Activated T-helper 1 cell treated with Interleukin-2 at 50 U/mL for 16 hours (primary cell): Measurements from ENCODE around the gene AP1S1.

Experiments
- DNase-seq: peaks from one replicate; pipeline ENCODE4 v3.0.0-alpha.2; 2020; ENCODE audit warnings: low read depth

The AP1S1 gene

DNA sequence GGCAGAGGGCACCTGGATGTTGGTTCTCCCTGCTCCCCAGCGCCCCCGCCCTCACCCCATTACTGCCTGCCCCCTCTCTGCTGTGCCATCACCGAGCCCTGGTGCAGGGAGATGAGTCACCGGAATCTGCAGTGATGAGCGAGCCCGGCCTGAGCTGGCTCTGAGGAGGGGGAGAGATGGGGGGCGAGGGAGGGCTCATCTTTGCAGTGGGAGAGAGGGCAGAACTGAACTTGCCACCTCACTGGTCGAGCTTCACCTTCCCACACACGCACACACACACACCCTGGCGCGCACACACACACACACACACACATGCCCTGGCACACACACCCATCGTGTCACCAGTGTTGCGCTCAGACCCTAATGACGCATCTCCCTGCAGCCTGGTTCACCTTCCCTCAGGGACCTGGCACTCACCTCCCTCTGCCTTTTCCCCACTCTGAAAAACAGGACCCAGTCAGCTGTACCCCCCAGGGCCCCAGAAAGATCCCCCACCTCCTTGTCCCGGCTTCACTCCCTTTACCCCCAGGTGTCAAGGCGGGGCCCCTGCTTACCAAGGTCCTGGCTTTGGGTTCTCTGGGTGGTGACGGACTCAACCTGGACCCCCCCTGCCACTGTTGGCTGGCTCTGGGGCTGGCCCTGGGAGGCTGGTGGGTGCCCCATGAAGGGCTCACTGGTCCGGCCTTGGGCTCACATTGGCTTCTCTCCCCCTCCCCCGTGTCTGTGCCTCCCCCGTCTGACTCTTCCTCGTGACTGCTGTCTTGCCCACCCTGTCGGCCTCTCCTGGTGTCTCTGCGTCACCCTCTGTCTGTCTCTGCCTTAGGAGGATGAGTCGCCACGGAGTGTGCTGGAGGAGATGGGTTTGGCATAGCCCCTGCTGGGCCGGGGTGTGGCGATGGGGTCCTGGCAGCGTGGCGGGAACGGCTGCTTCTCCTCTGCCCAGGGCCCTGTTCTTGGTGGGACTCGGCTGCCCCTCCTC, 5.7 kb downstream of the AP1S1 start:
- DNase-seq: no peak

DNA sequence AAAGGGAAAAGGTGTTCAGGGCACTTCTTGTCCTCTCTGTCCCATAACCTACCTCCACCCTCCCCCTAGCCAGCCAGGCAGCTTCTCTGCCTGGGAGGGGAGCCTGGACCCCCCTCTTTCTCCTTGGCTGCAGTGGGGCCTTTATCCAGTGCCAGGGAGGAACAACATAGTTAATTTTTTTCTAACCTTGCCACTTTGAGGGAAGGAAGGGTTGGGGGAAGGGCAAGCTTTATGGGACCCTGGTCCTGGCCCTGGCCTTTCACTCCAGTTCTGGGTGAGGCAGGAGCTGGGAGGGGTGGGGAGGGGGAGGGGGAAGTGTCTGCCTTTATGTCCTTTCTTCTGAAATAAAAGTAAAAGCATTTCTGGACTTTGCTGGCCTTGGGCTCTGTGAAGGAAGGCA, 6.6 kb downstream of the AP1S1 start:
- no peak for DNase-seq

DNA sequence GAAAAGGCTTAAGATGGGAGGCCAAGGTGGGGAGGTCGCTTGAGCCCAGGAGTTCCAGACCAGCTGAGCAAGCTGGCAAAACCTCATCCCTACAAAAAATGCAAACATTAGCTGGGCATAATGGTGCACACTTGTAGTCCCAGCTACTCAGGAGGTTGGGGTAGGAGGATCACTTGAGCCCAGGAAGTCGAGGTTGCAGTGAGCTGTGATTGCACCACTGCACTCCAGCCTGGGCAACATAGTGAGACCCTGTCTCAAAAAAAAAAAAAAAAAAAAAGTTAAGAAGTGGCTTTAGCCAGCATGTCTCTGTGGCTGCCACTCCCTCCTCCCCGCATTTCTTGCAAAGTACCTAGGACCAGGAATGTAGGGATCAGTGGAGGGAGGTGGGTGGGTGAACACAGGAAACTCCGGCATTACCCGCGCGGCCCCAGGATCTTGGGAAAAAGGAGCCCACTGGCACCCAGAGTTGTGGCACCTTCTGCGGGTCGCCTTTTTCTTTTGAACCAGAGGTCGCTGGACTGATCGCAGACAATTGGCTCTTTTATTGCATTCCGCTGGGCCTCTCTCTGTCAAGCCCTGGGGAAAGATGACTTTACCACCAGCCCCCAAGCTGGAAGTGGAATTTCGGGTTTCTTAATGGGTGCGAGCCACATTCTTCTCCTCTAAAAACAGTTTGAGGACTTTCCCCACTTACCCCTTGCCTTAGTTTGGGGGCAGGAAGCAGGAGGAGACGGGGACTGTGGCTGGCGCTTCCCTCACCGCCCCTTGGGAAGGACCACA, 7.6 kb downstream of the AP1S1 start:
- DNase-seq: no peak

DNA sequence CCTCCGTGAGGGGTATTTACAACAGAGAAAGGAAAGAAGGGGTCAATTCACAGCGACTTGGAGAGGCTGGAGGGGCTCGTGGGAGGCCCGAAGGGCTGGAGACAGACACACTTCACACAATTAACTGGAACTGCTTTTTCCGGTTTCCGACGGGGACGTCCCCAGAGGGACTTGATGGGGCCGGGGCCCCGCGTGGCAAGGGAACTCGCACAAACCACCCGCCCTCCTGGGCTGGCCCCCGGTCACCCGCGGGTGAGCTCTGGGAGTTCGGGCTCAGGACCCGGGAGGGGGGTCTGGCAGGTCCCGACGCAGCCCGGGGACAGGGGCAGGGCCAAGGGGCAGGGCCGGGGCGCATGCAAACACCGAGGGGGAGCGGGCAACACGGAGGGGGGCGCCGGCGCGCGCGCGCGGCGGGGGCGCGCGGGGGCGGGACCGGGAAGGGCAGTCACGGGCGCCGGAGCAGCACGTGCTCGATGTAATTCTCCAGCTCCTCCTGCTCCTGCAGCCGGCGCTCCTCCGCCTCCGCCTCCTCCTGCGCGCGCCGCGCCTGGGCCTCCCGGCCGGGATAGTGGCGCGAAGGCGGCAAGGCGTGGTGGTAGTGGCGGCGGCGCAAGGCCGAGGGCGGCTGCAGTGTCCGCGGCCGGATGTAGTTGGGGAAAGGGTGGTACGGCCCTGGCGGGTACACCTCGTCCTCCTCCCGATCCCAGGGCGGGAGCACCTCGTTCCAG, 8.4 kb downstream of the AP1S1 start:
- no peak for DNase-seq

DNA sequence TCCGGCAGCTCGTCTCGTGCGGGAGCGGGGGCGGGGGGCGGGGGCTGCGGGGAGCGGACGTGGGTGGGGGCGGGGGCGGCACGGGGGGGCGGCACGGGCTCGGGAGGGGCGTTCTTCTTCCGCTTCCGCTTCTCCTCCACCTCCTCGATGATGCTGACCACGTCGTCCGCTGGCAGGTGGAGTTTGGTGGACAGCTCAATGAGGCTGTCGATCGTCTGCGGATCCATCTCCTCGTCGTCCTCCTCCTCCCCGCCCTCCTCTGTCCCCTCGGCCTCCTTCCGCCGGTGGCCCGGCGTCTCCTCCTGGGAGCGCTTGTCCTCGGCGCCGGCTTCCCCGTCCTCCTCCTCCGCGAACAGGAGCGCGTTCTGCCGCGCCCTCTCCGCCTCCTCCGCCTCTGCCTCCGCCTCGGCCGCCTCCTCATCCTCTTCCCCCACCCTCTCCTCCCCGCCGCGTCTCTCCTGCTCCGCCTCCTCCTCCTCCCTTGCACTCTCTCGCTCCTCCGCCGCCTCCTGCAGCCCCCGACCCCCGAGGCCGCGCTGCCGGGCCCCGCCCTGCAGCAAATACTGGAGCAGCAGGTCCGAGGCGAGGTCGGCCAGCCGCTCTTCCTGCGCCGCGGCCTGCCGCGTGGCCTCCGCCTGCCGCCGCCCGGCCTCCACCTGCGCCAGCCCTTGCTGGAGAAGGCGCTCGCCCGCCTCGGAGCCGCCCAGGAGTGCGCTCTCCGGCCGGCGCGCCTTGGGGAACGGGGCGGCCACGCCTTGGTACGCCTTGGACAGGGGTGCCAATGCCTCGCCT, 9.2 kb downstream of the AP1S1 start:
- DNase-seq: no peak

DNA sequence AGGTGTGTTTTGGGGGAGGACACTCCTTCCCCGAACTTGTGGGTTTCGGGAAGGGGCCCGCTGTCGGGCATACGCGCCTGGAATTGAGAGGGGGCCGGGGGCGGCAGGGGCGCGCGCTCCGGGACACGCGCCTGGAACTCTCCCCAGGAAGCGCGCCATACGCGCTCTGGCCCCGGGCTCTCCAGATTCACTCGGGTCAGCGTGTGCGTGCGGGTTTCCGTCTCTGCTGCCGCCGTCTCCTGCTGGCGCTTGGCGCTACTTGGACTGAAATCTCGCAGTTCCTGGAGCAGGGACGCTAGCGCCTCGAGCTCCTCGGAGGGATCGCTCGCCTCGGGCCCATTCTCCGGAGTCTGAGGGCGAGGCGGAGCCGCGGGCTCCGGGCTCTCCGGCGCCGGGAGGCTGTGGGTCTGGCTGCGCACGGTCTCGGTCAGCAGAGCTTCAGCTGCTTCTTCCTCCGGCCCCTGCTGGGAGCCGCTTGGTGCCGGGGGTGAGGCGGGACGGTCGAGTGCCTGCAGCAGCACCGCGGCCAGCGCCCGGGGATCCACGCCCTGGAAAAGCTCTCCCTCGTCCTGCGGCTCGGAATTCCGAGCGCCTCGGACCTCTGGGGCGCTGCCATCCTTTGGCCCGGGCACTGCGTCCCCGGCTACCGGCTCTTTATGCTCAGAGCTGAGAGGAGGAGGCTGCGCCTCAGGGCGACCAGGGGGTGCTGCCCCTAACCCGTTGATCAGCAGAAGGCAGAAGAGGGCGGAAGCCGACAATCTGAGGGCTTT, 10.0 kb downstream of the AP1S1 start:
- no peak for DNase-seq

DNA sequence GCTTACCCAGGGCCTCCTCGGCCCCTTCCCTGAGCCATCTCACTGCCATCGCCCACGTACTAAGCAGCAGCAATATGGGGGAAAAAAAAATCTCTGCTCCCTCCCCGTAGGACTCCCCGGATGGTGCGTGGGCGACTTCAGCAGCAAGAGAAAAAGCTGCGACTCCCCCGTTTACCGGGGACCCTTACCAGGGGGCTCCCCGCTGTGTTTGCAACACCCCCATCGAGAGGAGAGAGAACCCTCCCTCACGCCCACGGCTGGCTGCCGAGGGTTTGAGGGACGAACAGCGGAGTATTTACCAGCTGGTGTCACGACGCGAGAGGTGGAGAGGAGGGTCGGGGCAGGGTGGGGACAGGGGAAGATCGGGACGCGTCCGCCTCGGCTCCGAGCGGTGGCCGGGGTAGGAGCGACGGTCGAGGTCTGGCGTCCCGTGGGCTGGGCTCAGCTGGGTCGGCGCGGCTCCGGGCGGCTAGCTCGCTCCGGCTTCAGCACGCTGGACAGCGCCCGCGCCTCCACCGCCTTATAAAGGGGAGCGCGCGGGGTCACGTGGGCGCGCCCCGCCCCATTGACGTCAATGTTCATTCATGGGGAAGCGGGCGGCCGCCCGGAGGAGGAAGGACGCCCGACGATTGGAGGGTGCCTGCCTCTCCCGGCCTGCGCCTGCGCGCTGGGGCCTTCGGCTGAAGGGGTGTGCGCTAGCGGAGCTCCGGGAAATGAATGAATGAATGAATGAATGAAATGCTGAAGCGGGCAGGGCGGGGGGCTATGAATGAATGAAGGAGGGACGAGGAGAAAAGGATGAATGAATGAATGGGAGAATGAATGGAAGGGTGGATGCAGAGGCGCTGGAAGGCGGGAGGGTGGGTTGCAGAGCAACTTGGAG, 11.0 kb downstream of the AP1S1 start, which contains the start of gene VGF:
Gene VGF (minus strand): TSS at position 495 of the 883 bp plus-strand sequence. CDS start 726 bp downstream, outside the sequence.
- peak; percentile 84 for DNase-seq

DNA sequence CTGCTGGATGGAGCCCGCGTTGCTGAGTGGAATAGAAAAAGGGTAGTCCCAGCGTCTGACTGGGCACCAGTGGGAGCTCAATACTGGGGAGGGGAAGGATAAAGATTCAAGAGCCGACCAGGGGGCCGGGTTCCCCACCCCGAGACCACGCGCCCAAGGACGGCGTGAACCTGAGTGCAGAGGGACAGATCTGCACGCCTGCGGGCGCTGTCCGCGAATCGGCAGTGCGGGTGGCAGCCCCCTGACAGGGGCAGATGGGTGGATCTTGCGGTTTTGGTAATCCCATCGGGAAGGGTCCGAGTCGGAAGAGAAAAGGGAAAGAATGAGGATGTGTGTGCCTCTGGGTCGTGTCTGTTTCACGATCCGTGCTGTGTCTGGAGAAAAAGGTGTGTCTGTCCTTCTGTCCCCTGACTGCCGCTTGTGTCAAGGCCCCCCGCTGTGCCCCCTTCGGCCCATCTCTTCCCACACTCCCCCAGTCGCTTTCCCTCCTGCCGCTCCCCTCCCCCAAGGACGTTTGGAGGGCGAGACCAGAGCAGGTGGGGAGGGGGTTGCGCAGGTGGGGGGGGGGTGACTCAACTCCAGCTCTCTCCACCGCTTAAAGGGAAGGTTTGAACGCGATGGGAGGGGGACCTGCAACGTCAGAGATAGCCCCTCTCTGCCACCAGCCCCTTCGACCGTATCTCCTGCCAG, 11.8 kb downstream of the AP1S1 start:
- no peak for DNase-seq

DNA sequence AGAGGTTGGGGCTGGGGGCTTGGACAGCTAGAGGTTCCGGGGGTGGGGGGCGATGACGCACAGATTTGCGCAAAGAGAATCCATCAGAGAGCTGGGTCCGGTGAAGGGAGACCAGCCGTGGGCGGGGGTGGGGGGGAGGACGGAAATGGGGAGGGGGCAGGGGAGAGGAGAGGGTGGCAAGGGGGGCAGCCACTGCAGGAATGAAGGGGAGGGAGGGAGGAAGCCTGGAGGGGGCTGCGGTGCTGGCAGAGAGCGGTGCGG, 12.3 kb downstream of the AP1S1 start:
- no peak for DNase-seq

DNA sequence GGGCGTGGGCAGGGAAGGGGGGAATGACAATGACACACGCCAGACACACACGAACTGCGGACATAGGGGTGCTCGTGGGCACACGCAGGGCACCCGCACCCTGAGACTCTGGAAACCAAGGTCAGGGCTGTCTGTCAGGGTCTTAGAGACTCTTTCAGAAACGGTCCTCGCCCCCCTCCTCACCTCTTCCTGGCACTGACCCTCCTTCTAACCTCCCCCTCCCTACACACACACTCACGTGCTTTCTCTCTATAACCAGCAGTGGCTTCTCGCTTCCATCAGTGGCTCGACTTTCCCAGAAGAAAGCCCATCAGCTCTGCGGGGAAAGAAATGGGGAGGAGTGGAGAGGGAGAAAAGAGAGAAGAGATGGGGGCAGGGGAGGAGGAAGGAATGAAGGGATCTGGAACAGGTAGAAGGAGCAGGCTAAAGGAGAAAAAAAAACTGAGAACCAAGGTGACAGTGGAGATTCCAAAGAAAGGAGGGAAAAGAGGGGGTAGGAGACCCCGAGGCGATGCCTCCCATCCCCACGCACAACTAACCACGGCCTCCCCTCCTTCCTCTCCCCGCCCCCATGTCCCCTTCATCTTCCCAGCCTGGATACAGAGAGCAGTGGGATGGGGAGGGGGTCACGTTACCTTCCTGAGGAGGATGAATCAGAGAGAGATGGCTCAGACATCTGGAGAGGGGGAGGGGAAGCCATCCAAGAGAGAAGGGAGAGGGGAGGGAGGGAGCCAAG, 12.8 kb downstream of the AP1S1 start:
- no peak for DNase-seq

DNA sequence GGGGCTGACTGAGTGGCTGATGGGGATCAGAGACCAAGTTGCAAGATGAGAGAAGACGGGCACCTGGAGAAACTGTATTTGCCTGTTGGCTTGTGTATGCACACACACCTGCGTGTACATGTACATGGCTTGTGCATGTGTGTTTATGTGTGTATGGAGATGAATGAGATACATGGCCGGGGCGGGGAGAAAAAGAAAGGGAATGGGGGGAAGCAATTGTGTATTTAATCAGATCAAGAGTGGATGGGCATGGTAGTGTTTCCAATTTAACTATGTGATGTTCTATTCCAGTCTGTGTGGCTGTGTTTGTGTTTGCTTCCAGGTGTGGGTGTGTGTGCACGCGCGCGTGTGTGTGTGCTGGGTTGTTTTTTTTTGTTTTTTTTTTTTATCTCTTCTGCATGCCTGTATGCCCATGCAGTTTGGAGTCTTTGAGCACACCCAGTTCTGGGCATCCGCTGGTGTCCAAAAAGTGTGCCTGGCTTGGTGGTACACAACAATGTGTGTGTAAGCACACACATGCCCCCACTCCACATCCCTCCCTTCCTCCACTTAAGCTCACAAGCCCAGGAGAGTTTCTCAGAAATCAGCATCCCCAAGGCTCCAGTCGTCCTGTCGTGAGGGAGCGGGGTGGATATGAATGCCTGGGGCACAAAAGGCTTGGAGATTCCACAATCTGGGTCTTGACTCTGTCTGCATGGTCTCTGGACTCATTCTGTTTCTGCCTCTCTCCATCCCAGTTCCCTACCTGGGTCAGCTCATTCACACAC, 13.6 kb downstream of the AP1S1 start:
- no peak for DNase-seq

DNA sequence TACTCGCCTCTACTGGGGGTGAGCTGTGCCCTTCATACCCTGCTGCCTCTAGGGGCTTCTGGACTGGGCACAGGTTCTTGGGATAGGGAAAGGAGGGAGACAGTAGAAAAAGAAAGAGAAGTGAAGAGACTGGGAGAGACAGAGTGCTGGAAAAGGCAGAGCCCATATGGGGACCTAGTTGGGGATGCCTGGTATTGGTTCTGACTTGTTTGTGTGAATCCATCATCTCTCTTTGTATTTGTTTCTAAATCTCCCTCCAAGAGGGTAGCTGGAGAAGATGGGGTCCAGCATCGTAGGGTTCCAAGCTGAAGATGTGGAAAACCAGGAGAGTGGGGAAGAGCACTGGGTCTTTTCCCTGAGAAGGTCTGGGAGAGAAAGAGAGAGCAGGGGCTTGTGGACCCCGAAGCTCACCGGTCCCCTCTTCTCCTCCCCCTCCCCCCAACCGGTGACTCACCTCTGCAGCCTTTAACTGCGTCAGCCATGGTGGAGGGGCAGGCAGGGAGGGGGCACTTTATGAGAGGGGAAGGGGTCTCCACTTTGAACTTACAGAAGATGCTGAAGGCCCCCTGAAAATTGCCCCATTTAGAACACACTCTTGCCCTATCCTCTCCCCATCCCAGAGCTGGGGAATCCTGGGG, 14.3 kb downstream of the AP1S1 start:
- DNase-seq: no peak

DNA sequence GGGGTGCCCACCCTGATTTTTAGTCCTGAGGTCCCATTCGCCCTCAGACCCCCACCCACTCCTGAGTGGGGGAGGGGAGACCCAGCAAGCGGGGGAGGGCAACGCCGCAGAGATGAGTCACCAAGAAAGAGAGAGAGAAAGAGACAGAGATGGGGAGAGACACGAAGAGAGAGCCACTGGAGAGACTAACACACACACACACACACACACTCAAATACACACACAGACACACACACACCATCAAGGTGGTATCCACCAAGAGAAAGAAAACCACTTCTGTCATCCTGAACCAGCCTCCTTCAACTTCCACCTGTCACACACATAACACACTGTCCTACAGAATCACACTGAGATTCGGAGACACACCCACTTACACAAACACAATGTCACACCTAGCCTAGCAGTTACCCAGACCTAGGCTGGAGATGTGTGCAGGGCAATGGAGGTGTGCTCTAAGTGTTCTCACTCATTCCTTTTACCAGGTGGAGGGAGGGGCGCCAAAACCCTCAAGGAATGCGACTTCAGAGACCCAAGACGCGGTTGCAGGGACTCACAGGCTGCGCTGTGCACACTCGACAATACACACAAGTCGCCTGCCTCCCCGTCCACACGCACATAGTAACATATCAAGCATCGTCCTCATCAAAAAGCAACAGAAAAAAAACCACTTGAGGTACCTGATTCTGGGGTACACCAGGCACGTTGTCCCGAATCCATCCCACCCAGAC, 15.0 kb downstream of the AP1S1 start:
- no peak for DNase-seq

DNA sequence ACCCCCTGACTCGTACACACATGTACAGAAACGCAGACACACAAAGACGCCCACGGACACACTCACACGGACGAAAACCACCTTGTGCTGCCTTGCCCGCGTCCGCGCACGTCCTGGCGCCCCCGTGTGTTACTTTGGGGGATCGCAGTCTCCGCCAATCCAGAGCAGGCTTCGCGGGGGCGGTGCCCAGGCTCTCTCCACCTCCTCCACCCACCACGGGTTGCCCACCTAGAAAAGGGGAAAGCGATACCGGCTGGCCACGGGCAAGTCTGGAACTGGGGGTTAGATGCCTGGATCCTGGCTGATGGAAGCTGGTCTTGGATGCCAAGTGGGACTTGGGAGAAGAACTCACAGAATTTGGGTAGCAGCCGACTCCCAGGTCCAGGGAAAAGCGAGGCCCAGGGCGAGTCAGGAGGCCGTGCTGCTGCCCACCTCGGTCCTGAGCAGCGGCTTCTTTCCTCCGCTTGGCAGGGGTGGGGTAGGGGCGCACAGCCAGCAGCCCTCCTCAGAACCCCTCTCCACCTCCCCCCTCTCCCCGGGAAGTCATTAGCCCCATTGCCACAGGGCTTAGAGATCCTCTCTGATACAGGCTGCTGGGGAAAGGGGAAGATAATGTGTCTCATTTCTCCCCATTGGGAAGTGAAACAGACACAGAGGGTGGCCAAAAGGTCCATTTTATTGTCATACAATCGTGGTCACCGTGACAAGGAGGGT, 15.7 kb downstream of the AP1S1 start:
- peak; percentile 63 for DNase-seq

DNA sequence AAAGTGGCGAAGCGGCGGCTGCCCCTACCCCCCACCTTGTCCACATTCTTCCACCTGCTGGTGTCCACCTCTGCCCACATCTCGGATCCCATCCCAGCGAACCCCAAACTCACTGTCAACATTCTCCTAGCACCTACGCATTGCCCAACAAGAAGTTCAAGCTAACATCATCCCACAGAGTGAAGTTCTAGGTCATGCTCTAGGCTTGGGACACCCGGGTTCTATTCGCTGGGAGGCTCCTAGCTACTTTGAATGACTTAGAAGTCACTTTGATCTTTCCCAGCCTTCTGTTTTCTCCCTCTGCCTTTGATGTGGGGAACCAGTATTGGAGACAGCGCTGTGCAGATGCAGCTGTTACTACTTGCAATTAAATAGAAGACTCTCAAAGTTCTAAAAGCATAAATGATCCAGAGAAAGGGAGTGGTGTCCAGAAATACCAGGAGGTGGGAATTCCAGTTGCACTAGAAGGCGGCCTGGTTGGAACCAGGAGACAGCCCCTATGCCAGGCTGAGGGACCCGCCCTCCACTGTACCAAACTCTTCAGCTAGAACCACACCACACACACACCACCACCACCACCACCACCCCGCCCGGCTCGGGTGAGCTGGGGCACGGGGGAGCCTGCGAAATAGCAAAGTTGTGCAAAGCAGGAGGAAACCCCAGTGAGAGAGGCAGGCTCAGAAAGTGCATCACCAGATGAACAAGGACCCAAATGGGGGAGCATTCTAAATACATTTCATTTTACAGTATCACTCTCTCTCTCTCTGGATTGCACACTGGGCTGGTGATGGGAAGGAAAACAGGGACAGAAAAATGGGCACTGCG, 16.6 kb downstream of the AP1S1 start:
- no peak for DNase-seq
